Bronchial epithelial cell (primary cell): ENCODE measurements around the gene PIEZO2. TPM values are rescaled to one million over a fixed set of nuclear protein-coding genes. Genes with fewer than 3 reads are reported as not detected.
A peak's percentile ranks its signal among the peaks of the same experiment; 100 is the strongest.

Experiments
- DNase-seq: peaks from one replicate; pipeline ENCODE4 v3.0.0-alpha.2; 2010; ENCODE audit warnings: low read depth
- FAIRE-seq: peaks from 2 replicates; lab custom pipeline; 2011; peaks lifted over from hg19 to GRCh38; lab: Jason Lieb, UNC
- H3K27me3 ChIP-seq: 2 replicates; pipeline ENCODE4 v1.5.1; 2011; ENCODE audit warnings: low read length; ENCODE audit not compliant: control insufficient read depth, insufficient read depth
- H3K36me3 ChIP-seq: 2 replicates; pipeline ENCODE4 v1.5.1; 2011; ENCODE audit warnings: low read length; ENCODE audit not compliant: control insufficient read depth, insufficient read depth
- H3K4me3 ChIP-seq: 2 replicates; pipeline ENCODE4 v1.5.1; 2011; ENCODE audit warnings: mild to moderate bottlenecking, low read depth, low read length, control low read depth
- total RNA-seq: library from RNA; depleted of rRNA; stranded (reverse); fragments of >200 nt; gene quantifications from 2 replicates; pipeline ENCODE4 v1.2.1, GENCODE V29; 2014
- TF ChIP-seq, protein P1 (sequence below): IDR thresholded peaks from 2 replicates; pipeline ENCODE4 v1.5.1; 2011; ENCODE audit warnings: mild to moderate bottlenecking, moderate library complexity, low read length, control low read depth, inconsistent platforms; ENCODE audit not compliant: insufficient read depth, severe bottlenecking

PIEZO2 gene
- total RNA-seq, 1 donor from 2014 or later = 1.3 TPM

- TF ChIP-seq, protein P1, sequence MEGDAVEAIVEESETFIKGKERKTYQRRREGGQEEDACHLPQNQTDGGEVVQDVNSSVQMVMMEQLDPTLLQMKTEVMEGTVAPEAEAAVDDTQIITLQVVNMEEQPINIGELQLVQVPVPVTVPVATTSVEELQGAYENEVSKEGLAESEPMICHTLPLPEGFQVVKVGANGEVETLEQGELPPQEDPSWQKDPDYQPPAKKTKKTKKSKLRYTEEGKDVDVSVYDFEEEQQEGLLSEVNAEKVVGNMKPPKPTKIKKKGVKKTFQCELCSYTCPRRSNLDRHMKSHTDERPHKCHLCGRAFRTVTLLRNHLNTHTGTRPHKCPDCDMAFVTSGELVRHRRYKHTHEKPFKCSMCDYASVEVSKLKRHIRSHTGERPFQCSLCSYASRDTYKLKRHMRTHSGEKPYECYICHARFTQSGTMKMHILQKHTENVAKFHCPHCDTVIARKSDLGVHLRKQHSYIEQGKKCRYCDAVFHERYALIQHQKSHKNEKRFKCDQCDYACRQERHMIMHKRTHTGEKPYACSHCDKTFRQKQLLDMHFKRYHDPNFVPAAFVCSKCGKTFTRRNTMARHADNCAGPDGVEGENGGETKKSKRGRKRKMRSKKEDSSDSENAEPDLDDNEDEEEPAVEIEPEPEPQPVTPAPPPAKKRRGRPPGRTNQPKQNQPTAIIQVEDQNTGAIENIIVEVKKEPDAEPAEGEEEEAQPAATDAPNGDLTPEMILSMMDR = no peak
- H3K36me3 ChIP-seq = no peaks in the 10 kb centered on the region
- no peak overlapping the region for H3K4me3 ChIP-seq
- no peaks in the 10 kb centered on the region for H3K27me3 ChIP-seq
- DNase-seq = no peak
- no peak for FAIRE-seq
Measured at GRCh38 chr18:10767658-10768057, 381.7 kb downstream of the PIEZO2 start.

DNA sequence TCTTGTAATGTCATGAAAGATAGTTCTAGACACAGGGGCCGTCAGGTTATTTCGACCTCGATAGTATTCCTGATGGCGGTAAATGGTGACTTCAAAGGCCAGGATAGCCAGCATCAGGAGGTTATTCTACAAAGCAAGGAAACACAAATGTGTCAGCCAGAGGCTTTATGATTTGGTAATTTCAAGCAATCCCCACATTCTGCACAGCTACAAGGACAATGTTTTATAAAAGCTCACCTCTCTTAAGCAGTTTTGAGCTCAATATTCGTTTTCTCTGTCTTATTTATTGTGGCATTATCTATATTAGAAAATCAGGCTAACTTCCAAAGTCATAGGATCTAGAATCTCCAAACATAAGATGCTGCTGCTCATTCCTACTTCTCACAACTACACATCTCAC lies 388.4 kb downstream of the PIEZO2 start:
- TF ChIP-seq, protein P1 = no peak
- FAIRE-seq (no peak), DNase-seq (no peak)
- Histone ChIP-seq H3K27me3 (no peaks in the 10 kb centered on the region), H3K4me3 (no peak overlapping the region), H3K36me3 (no peaks in the 10 kb centered on the region)

- Histone ChIP-seq H3K4me3 (no peak overlapping the region), H3K27me3 (no peaks in the 10 kb centered on the region), H3K36me3 (no peaks in the 10 kb centered on the region)
- DNase-seq (peak; percentile 14), FAIRE-seq (no peak)
- TF ChIP-seq, protein P1 = no peak
Measured at GRCh38 chr18:10759241-10759640, 390.1 kb downstream of the PIEZO2 start.

DNA sequence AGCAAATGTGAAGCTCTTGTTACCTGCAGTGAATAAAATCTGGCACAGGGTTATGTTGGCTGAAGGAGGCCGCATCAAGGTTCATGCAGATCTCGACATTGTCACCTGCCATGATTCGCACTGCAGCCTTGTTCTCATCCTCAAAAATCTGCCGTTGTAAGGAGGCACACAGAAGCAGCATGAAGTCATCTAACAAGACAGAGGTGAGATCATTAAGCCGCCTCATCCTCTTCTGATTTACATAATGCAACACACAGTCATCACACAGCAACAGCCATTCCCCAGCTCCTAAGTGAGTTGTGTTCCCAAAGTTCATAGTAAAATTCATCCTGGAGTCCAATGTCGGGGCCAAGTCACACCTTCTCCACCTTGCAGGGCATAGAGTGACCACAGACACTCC lies 391.4 kb downstream of the PIEZO2 start:
- H3K4me3 ChIP-seq = no peak overlapping the region
- H3K36me3 ChIP-seq = no peaks in the 10 kb centered on the region
- no peaks in the 10 kb centered on the region for H3K27me3 ChIP-seq
- DNase-seq (no peak), FAIRE-seq (no peak)
- TF ChIP-seq, protein P1 = no peak

DNA sequence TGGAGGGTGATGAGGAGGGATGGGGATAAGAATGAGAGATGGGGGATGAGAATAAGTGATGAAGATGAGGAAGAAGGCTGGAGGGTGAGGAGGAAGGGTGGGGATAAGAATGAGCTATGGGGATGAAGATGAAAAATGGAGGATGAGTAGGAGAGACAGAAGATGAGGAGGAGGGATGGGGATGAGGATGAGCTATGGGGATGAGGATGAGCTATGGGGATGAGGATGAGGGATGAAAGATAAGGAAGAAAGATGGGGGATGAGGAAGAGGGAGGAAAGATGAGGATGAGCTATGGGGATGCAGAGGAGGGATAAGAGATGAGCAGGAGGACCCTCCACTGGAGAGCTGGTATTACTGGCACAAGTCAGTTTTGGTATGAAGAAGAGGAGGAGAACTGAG lies 392.0 kb downstream of the PIEZO2 start:
- Histone ChIP-seq H3K4me3 (no peak overlapping the region), H3K27me3 (no peaks in the 10 kb centered on the region), H3K36me3 (no peaks in the 10 kb centered on the region)
- DNase-seq (no peak), FAIRE-seq (no peak)
- TF ChIP-seq, protein P1 = no peak

DNA sequence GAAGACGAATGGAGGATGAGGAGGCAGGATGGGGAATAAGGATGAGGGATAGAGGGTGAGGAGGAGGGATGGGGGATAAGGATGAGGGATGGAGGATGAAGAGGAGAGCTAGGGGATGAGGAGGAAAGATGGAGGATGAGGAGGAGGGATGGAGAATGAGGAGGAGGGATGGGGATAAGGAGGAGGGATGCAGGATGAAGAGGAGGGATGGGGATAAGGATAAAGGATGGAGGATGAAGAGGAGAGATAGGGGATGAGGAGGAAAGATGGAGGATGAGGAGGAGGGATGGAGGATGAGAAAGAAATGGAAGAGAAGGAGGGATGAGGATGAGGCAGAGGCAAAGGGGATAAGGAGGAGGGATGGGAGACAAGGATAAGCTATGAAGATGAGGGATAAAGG lies 393.5 kb downstream of the PIEZO2 start:
- H3K4me3 ChIP-seq = no peak overlapping the region
- DNase-seq = no peak
- H3K36me3 ChIP-seq = no peaks in the 10 kb centered on the region
- H3K27me3 ChIP-seq = no peaks in the 10 kb centered on the region
- TF ChIP-seq, protein P1 = no peak
- no peak for FAIRE-seq
